Measurements from ENCODE around the gene THAP11. TPM values are rescaled to one million over a fixed set of nuclear protein-coding genes. Genes with fewer than 3 reads are reported as not detected.

Gene THAP11
- total RNA-seq, 2 experiments from 2014 or later = 40.6 to 40.7 TPM

DNA sequence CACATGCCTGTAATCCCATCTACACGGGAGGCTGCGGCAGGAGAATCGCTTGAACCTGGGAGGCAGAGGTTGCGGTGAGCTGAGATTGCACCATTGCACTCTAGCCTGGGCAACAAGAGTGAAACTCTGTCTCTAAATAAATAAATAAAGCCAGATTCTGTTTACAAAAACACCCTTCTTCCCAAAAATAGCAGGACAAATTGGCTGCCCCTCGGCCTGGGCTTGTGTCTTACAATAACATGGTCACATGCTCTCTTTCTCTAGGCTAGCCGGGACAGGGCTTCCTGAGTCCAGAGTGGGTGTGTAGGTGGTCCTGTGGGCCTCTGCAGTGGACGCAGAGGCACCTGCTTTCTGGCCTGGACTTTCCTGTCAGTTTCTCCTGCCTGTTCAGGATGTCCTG is 27.5 kb downstream of the THAP11 start:
- H3K9me3 Mint-ChIP-seq = no peaks in the 10 kb centered on the region
- intact Hi-C loops (cut with micrococcal nuclease) = no loop called here

DNA sequence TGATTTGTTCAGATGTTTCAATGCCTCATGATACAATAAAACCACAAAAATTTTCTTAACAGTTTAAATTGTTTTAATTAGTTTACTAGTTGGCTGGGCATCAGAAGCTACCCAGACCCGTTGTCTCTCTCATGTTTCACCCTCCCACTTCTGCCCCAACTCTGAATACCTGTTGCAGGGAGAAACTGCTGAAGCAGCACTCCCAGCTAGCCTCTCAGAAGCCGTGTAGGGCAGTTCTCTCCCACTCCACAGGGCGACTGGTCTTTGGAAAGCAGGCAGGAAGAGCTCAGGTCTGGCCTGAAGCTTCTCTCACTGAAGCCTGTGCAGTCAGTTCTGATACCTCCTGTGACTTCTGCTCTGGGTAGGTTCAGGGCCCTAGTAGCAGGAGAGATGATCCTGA is 29.1 kb downstream of the THAP11 start:
- H3K4me1 Mint-ChIP-seq (ENCODE audit: low read depth) = peaks cover 26% of the 10 kb centered on the region
- no peak overlapping the region for H3K4me3 Mint-ChIP-seq
- H3K9me3 Mint-ChIP-seq = no peaks in the 10 kb centered on the region
- peaks cover 12% of the 10 kb centered on the region for H3K36me3 Mint-ChIP-seq (ENCODE audit: low read depth)
- intact Hi-C loops (cut with micrococcal nuclease) = no loop called here
- CTCF ChIA-PET = interaction anchor here (0.6 to 2.5 kb wide), 8 partner anchors 9 to 76 kb away, joined by 3 to 12 read pairs (median 3); no protein-coding TSS in a partner anchor
- ATAC-seq = no peak
- TF ChIP-seq, protein P1, sequence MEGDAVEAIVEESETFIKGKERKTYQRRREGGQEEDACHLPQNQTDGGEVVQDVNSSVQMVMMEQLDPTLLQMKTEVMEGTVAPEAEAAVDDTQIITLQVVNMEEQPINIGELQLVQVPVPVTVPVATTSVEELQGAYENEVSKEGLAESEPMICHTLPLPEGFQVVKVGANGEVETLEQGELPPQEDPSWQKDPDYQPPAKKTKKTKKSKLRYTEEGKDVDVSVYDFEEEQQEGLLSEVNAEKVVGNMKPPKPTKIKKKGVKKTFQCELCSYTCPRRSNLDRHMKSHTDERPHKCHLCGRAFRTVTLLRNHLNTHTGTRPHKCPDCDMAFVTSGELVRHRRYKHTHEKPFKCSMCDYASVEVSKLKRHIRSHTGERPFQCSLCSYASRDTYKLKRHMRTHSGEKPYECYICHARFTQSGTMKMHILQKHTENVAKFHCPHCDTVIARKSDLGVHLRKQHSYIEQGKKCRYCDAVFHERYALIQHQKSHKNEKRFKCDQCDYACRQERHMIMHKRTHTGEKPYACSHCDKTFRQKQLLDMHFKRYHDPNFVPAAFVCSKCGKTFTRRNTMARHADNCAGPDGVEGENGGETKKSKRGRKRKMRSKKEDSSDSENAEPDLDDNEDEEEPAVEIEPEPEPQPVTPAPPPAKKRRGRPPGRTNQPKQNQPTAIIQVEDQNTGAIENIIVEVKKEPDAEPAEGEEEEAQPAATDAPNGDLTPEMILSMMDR (IDR thresholded peaks at IDR 0.05) = no peak
- H3K27me3 Mint-ChIP-seq = no peaks in the 10 kb centered on the region
- peak overlapping the region; percentile 49 for H3K27ac Mint-ChIP-seq
- POLR2A ChIA-PET = interaction anchor here (0.8 to 1.4 kb wide), 4 partner anchors 9 to 28 kb away, joined by 4 to 6 read pairs (median 4); no protein-coding TSS in a partner anchor
- DNase-seq = no peak

More for the DNA sequence above, 27.5 kb downstream of the THAP11 start:
- Mint-ChIP-seq H3K36me3 (ENCODE audit: low read depth) (peaks cover 15% of the 10 kb centered on the region), H3K27me3 (no peaks in the 10 kb centered on the region), H3K27ac (no peak overlapping the region), H3K4me1 (ENCODE audit: low read depth) (peaks cover 14% of the 10 kb centered on the region), H3K4me3 (no peak overlapping the region)
- DNase-seq (no peak), ATAC-seq (no peak)
- CTCF ChIA-PET = interaction anchor here (1.8 to 2.5 kb wide), 2 partner anchors 14 to 53 kb away, joined by 6 to 12 read pairs; no protein-coding TSS in a partner anchor
- TF ChIP-seq, protein P1 (IDR thresholded peaks at IDR 0.05) = no peak
- POLR2A ChIA-PET = interaction anchor here (0.6 kb wide), 1 partner anchor 394 kb away, joined by 3 read pairs; no protein-coding TSS in a partner anchor

DNA sequence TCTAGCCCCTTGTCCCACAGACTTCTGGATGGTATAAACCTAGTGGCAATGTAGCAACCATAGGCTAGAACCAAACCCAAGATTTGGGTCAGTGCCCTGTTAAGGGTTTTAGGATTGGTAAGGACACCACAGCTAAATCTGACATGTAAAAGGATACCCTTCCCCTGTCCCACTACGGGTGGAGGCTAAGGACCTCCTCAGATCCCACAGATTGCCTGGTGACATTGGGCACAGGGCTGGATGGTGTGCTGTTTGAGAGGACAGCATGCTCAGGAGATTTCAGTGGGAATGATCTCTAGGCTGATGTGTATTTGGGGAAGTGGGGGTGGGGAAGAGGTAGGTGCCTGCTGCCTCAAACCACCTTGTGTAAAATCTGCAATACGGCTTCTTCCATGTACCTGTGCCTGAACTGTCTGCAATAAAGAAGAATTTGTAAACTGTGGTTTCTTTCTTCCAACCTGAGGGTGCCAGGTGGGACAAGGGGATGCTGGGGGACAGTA is 30.1 kb downstream of the THAP11 start:
- POLR2A ChIA-PET = interaction anchor here (0.8 to 1.4 kb wide), 5 partner anchors 10 to 28 kb away, joined by 3 to 6 read pairs (median 4); no protein-coding TSS in a partner anchor
- peak overlapping the region; percentile 86 for H3K27ac Mint-ChIP-seq
- no peak for ATAC-seq

DNA sequence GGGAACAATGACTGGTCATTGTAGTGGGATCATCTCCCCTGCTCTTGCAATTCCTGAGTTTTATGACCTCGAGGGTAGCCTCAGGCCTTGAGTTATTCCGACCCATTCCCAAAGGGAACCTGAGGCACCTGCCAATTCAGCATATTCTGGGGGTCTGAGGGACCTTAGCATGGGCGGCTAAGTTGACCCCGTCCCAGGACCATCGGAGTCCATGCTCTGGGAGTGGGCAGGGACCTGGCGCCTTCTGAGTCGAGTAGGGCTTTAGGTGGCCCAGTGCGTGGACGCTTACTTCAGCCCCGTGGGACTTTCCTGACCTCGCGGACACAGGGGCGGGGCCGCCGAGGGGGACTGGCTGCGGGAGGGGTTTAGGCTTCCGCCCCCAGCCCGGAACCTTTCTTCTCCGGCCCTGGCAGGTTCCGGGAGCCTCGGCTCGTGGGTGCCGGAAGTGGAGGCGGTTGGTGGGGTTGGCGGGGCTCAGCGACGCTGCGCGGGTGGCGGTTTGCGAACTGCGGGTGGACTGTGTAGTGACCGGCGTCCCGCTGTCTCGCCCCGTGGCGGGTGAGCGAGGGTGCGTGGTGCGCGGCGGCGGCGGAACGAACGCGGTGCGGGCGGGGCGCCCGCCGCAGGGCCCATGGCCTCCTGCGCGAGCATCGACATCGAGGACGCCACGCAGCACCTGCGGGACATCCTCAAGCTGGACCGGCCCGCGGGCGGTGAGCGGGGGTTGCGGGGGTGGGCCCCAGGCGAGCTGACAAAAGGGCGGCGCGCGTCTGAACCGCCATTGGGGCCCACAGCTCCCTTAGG is 30.7 kb downstream of the THAP11 start, which contains the start of gene EDC4:
Gene EDC4 (plus strand): TSS at position 422 of the 804 bp plus-strand sequence. CDS start 210 bp downstream, at position 632.
- Mint-ChIP-seq H3K27ac (peak within 1 kb of the TSS; percentile 93), H3K36me3 (ENCODE audit: low read depth) (peaks cover 17% of the 10 kb centered on the region), H3K4me3 (peak within 1 kb of the TSS; percentile 82), H3K4me1 (ENCODE audit: low read depth) (peaks cover 27% of the 10 kb centered on the region), H3K9me3 (no peaks in the 10 kb centered on the region), H3K27me3 (no peaks in the 10 kb centered on the region)
- ATAC-seq (peak; percentile 90), DNase-seq (peak; percentile 89)
- CTCF ChIA-PET = interaction anchor here (0.7 to 3.0 kb wide), 5 partner anchors 9 to 168 kb away, joined by 3 to 33 read pairs (median 3); partner anchors contain the start of gene NRN1L
- intact Hi-C loops (cut with micrococcal nuclease) = no loop called here
- TF ChIP-seq, protein P1 (IDR thresholded peaks at IDR 0.05) = no peak
- POLR2A ChIA-PET = interaction anchor here (0.7 to 2.4 kb wide), 13 partner anchors 11 to 66 kb away, joined by 3 to 12 read pairs (median 4); partner anchors contain the start of genes CENPT, NRN1L, NUTF2 and PSKH1

More for the DNA sequence above, 30.1 kb downstream of the THAP11 start:
- H3K4me3 Mint-ChIP-seq = peak overlapping the region; percentile 82
- no peak for DNase-seq
- H3K9me3 Mint-ChIP-seq = no peaks in the 10 kb centered on the region
- intact Hi-C loops (cut with micrococcal nuclease) = no loop called here
- TF ChIP-seq, protein P1 (IDR thresholded peaks at IDR 0.05) = no peak
- H3K36me3 Mint-ChIP-seq (ENCODE audit: low read depth) = peaks cover 12% of the 10 kb centered on the region
- H3K27me3 Mint-ChIP-seq = no peaks in the 10 kb centered on the region
- H3K4me1 Mint-ChIP-seq (ENCODE audit: low read depth) = peaks cover 27% of the 10 kb centered on the region
- CTCF ChIA-PET = interaction anchor here (0.7 to 2.5 kb wide), 8 partner anchors 10 to 72 kb away, joined by 3 to 12 read pairs (median 3); no protein-coding TSS in a partner anchor

Data from activated CD8-positive, alpha-beta T cell treated with anti-CD3 and anti-CD28 coated beads for 36 hours (primary cell).